K562 (cell line): ENCODE results near the gene LGALS7. TPM values are rescaled to one million over a fixed set of nuclear protein-coding genes. Genes with fewer than 3 reads are reported as not detected.

Experiments
- CEBPG ChIP-seq, 3 experiments: fragments of 200-800 bp in 1 of 3; sonication (Bioruptor generic) in 1 of 3; sonication (generic) in 1 of 3; formaldehyde crosslinking in 1 of 3; IDR thresholded peaks in 2 of 3; conservative IDR thresholded peaks in 1 of 3; 2 replicates each; pipeline versions ENCODE4 v1.6.1 to v1.8.0; 2016 to 2022; ENCODE audit warnings: missing compliant biosample characterization in 2 of 3, missing genetic modification characterization in 2 of 3, mild to moderate bottlenecking in 1 of 3, missing genetic modification reagents in 1 of 3
- HDAC8 ChIP-seq: fragments of 450-650 bp; IDR thresholded peaks from 2 replicates; pipeline ENCODE4 v1.6.1; 2016; ENCODE audit warnings: mild to moderate bottlenecking, missing genetic modification characterization, moderate library complexity, missing compliant biosample characterization
- HMG20B ChIP-seq: fragments of 250-450 bp; sonication (Bioruptor Pico); IDR thresholded peaks from 2 replicates; pipeline ENCODE4 v1.5.0; 2021; ENCODE audit warnings: mild to moderate bottlenecking
- MAFG ChIP-seq: fragments of 450-650 bp; conservative IDR thresholded peaks from 2 replicates; pipeline ENCODE4 v1.6.1; 2016; ENCODE audit warnings: missing genetic modification characterization, missing compliant biosample characterization
- MXI1 ChIP-seq: IDR thresholded peaks from 2 replicates; pipeline ENCODE4 v1.6.1; 2011; ENCODE audit warnings: low read depth, mild to moderate bottlenecking, improper control_type of control experiment, low read length
- RBM39 ChIP-seq: fragments of 200-400 bp; formaldehyde crosslinking; optimal IDR thresholded peaks from 2 replicates; pipeline ENCODE3; 2018; ENCODE audit warnings: low read depth, low read length
- SMARCE1 ChIP-seq: fragments of 450-650 bp; IDR thresholded peaks from 2 replicates; pipeline ENCODE4 v1.7.1; 2016; ENCODE audit warnings: mild to moderate bottlenecking
- SP1 ChIP-seq: sonication (generic); formaldehyde crosslinking; IDR thresholded peaks from 2 replicates; pipeline ENCODE4 v1.8.1; 2022; ENCODE audit warnings: mild to moderate bottlenecking, missing genetic modification reagents
- ZFX ChIP-seq: sonication (generic); formaldehyde crosslinking; IDR thresholded peaks from 2 replicates; pipeline ENCODE4 v1.8.0; 2022; ENCODE audit warnings: mild to moderate bottlenecking, missing genetic modification reagents, moderate library complexity
- polyA plus RNA-seq, 8 experiments: library from polyadenylated mRNA; depleted of rRNA in 4 of 8; stranded (reverse) in 5 of 8; unstranded in 3 of 8; fragments of >200 nt; fragmentation: Nextera tagmentation in 2 of 8; fragmentation: Illumina TruSeq in 1 of 8; extraction: Ambion mirVana in 2 of 8; extraction: Trizol in 1 of 8; gene quantifications; 2 replicates each; pipeline versions ENCODE4 v1.2.1 to v1.2.3, GENCODE V29; 2011 to 2014; ENCODE audit warnings: inconsistent platforms in 1 of 8, missing spikeins in 1 of 8
- total RNA-seq, 7 experiments: library from RNA; depleted of rRNA in 6 of 7; stranded (reverse); fragments of >200 nt in 6 of 7; fragmentation: Illumina TruSeq in 2 of 7; extraction: Trizol in 2 of 7; gene quantifications; 2 replicates each; pipeline versions ENCODE4 v1.2.1 to v1.2.3, GENCODE V29; 2011 to 2021; ENCODE audit warnings: low replicate concordance in 1 of 7
- TF ChIP-seq, protein P1 (sequence below): fragments of 450-650 bp; formaldehyde crosslinking; IDR thresholded peaks from 2 replicates; pipeline ENCODE4 v1.4.0; 2020; ENCODE audit warnings: mild to moderate bottlenecking
- TF ChIP-seq, protein P2 (sequence below): sonication (generic); formaldehyde crosslinking; IDR thresholded peaks from 2 replicates; pipeline ENCODE4 v1.8.1; 2023; ENCODE audit warnings: missing genetic modification reagents, mild to moderate bottlenecking, borderline replicate concordance

Gene LGALS7
- total and polyA plus RNA-seq, 9 of the 15 experiments (the other 6 are each of a cell fraction or from before 2014, with no cell fraction given): not detected

DNA sequence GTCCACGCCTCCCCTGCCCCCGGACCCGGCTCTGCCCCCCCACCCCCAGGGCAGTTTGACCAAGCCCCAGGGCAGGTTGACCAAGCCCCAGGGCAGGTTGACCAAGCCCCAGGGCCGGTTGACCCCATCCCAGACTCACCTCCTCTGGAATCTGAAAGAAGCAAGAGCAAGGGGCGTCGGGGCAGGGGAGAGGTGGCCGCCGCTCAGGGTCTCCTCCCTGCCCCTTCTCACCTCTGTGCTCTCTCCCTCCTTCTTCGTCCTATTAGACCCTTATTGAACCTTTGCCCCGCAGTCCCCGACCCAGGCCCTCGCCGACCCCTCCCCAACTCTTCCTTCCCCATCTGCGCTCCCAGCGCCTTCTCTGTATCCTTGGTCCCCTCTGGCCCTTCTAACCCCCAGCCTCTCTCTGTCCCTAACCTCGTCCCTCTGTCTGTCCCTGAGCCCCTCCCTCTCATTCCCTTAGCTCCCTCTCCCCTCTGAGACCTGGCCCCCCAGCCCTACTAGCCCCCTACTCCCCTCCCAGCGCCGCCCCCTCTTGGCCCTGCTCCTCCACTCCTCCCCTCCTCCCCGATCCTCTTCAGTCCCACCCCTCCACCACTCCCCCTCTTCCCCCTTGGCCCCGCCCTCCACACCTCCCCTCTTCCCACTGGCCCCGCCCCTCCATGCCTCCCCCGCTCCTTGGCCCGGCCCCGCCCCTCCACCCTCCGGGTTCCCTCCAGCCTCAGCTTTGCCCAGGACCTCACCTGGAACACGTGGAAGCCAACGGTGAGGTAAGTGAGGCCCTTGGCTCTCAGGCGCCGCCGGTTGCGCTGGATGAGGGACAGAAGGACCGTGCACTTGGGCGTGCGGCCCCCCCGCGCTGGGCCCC lies 36.7 kb downstream of the LGALS7 start (continued):
- TF ChIP-seq ZFX: peak; percentile 29; the same call in 1 of the 2 replicates
- TF ChIP-seq, protein P1, sequence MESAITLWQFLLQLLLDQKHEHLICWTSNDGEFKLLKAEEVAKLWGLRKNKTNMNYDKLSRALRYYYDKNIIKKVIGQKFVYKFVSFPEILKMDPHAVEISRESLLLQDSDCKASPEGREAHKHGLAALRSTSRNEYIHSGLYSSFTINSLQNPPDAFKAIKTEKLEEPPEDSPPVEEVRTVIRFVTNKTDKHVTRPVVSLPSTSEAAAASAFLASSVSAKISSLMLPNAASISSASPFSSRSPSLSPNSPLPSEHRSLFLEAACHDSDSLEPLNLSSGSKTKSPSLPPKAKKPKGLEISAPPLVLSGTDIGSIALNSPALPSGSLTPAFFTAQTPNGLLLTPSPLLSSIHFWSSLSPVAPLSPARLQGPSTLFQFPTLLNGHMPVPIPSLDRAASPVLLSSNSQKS: no peak
- TF ChIP-seq CEBPG (CRISPR knock-in tag; IDR thresholded peaks at IDR 0.05): 0 out of 2 replicates have a peak, but pooled peaks have one; percentile 3
- TF ChIP-seq CEBPG (tag; conservative IDR thresholded peaks at IDR 0.05 in 1 of 2, IDR thresholded peaks at IDR 0.05 in 1 of 2): no peak
- TF ChIP-seq HMG20B: no peak
- TF ChIP-seq RBM39: no peak
- no peak for TF ChIP-seq MXI1
- no peak for TF ChIP-seq HDAC8 (tag)
- no peak for TF ChIP-seq MAFG (tag)
- 0 out of 2 replicates have a peak, but pooled peaks have one; percentile 45 for TF ChIP-seq SMARCE1
- TF ChIP-seq, protein P2, sequence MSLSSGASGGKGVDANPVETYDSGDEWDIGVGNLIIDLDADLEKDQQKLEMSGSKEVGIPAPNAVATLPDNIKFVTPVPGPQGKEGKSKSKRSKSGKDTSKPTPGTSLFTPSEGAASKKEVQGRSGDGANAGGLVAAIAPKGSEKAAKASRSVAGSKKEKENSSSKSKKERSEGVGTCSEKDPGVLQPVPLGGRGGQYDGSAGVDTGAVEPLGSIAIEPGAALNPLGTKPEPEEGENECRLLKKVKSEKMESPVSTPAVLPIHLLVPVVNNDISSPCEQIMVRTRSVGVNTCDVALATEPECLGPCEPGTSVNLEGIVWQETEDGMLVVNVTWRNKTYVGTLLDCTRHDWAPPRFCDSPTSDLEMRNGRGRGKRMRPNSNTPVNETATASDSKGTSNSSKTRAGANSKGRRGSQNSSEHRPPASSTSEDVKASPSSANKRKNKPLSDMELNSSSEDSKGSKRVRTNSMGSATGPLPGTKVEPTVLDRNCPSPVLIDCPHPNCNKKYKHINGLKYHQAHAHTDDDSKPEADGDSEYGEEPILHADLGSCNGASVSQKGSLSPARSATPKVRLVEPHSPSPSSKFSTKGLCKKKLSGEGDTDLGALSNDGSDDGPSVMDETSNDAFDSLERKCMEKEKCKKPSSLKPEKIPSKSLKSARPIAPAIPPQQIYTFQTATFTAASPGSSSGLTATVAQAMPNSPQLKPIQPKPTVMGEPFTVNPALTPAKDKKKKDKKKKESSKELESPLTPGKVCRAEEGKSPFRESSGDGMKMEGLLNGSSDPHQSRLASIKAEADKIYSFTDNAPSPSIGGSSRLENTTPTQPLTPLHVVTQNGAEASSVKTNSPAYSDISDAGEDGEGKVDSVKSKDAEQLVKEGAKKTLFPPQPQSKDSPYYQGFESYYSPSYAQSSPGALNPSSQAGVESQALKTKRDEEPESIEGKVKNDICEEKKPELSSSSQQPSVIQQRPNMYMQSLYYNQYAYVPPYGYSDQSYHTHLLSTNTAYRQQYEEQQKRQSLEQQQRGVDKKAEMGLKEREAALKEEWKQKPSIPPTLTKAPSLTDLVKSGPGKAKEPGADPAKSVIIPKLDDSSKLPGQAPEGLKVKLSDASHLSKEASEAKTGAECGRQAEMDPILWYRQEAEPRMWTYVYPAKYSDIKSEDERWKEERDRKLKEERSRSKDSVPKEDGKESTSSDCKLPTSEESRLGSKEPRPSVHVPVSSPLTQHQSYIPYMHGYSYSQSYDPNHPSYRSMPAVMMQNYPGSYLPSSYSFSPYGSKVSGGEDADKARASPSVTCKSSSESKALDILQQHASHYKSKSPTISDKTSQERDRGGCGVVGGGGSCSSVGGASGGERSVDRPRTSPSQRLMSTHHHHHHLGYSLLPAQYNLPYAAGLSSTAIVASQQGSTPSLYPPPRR: no peak
- peak; percentile 30 for TF ChIP-seq SP1 (CRISPR knock-in tag)
